Measurements from ENCODE around the gene MGAT5. TPM values are rescaled to one million over a fixed set of nuclear protein-coding genes. Genes with fewer than 3 reads are reported as not detected.

Gene MGAT5
- total RNA-seq, 4 donors from 2014 or later, result 16.3 to 37.8 (median 32.5) TPM

DNA sequence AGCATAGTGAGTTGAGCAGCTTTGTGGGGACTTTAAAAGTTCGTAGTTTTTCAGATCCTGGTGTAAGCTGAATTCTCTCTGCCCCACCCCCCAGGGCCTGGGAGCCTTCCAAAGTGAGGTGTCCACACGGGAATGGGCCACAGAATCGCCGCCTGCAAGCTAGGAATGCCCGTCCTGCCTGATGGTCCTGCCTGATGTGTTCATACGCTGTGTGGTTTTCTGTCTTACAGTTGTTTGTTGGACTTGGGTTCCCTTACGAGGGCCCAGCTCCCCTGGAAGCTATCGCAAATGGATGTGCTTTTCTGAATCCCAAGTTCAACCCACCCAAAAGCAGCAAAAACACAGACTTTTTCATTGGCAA, 158.7 kb downstream of the MGAT5 start:
- TF ChIP-seq, protein P1, sequence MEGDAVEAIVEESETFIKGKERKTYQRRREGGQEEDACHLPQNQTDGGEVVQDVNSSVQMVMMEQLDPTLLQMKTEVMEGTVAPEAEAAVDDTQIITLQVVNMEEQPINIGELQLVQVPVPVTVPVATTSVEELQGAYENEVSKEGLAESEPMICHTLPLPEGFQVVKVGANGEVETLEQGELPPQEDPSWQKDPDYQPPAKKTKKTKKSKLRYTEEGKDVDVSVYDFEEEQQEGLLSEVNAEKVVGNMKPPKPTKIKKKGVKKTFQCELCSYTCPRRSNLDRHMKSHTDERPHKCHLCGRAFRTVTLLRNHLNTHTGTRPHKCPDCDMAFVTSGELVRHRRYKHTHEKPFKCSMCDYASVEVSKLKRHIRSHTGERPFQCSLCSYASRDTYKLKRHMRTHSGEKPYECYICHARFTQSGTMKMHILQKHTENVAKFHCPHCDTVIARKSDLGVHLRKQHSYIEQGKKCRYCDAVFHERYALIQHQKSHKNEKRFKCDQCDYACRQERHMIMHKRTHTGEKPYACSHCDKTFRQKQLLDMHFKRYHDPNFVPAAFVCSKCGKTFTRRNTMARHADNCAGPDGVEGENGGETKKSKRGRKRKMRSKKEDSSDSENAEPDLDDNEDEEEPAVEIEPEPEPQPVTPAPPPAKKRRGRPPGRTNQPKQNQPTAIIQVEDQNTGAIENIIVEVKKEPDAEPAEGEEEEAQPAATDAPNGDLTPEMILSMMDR (IDR thresholded peaks at IDR 0.05), result no peak
- TF ChIP-seq POLR2A (IDR thresholded peaks at IDR 0.05), result no peak
- WGBS, 2 donors, result 83 to 89% methylated on average over 8 of the region's 8 CpGs
- intact Hi-C loops (cut with DNase I; ENCODE audit: low total_unique reads), result loop anchor here (10.0 kb wide), 1 partner anchor 298 kb away; no protein-coding TSS in a partner anchor
- DNase-seq (ENCODE audit: low spot score in 2 of 2), result no peak
- H3K4me3 ChIP-seq (ENCODE audit: low read depth, poor library complexity, severe bottlenecking), result no peak overlapping the region

DNA sequence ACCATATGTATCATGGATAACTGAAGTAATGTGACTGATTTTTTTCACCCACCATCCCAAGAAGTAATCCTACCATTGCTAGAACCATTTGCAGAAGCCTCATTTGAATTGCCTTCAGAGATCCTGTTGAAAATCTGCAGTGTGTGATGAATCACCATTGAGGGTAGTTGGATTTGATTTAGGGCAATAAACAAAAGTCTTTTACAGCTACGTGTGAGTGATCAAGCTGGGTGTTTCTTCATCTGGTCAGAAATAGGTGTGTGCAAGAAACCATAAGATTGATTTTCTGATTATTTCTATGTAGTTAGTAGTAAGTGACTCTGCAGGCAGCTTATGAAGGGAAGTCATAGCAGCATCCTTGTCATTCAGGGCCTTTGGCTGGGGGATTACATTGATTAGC, 159.6 kb downstream of the MGAT5 start:
- no peak for DNase-seq (ENCODE audit: low spot score in 2 of 2)
- TF ChIP-seq POLR2A (IDR thresholded peaks at IDR 0.05), result no peak
- TF ChIP-seq, protein P1 (IDR thresholded peaks at IDR 0.05), result no peak
- intact Hi-C loops (cut with DNase I; ENCODE audit: low total_unique reads), result loop anchor here (10.0 kb wide), 1 partner anchor 299 kb away; no protein-coding TSS in a partner anchor
- H3K4me3 ChIP-seq (ENCODE audit: low read depth, poor library complexity, severe bottlenecking), result no peak overlapping the region
- 70% methylated on average over 1 of the region's 1 CpG for WGBS, 2 donors

DNA sequence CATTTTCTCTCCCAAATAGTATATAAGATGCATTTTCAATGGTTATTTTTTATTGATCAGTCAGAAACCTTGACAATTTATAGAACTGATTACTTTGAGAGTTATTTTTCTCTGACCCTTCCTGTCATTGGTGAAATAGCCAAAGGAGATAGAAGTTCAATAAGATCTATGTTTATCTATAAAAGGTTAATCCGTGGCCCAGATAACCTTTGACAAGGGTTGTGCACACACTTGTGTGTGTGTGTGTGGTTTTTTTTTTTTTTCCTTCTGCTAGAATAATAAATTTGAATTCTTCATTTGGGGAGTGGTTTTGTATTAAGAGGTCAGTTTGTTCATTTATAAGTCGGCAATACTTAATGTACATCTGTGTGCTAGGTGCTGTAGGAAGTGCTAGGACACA, 160.0 kb downstream of the MGAT5 start:
- WGBS, 2 donors, result 76 to 95% methylated on average over 2 of the region's 2 CpGs
- intact Hi-C loops (cut with DNase I; ENCODE audit: low total_unique reads), result loop anchor here (10.0 kb wide), 1 partner anchor 299 kb away; no protein-coding TSS in a partner anchor
- no peak for TF ChIP-seq POLR2A (IDR thresholded peaks at IDR 0.05)
- TF ChIP-seq, protein P1 (IDR thresholded peaks at IDR 0.05), result no peak
- no peak overlapping the region for H3K4me3 ChIP-seq (ENCODE audit: low read depth, poor library complexity, severe bottlenecking)
- no peak for DNase-seq (ENCODE audit: low spot score in 2 of 2)

DNA sequence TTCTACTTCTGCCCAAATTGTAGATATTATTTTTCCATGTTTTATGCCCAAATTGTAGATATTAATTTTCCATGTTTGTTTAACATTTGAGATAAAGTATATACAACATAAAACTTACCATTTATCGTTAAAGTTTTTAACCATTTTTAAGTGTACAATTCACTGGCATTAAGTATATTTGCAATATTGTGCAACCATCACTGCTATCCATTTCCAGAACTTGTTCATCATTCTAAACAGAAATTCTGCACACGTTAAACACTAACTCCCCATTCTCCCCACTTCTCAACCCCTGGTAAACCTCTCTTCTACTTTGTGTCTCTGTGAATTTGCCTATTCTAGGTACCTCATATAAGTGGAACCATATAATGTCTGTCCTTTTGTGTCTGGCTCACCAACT, 162.1 kb downstream of the MGAT5 start:
- H3K4me3 ChIP-seq (ENCODE audit: low read depth, poor library complexity, severe bottlenecking), result no peak overlapping the region
- no peak for DNase-seq (ENCODE audit: low spot score in 2 of 2)
- intact Hi-C loops (cut with DNase I; ENCODE audit: low total_unique reads), result loop anchor here (10.0 kb wide), 1 partner anchor 301 kb away; no protein-coding TSS in a partner anchor
- TF ChIP-seq, protein P1 (IDR thresholded peaks at IDR 0.05), result no peak
- no peak for TF ChIP-seq POLR2A (IDR thresholded peaks at IDR 0.05)
- 90 to 95% methylated on average over 2 of the region's 2 CpGs for WGBS, 2 donors

DNA sequence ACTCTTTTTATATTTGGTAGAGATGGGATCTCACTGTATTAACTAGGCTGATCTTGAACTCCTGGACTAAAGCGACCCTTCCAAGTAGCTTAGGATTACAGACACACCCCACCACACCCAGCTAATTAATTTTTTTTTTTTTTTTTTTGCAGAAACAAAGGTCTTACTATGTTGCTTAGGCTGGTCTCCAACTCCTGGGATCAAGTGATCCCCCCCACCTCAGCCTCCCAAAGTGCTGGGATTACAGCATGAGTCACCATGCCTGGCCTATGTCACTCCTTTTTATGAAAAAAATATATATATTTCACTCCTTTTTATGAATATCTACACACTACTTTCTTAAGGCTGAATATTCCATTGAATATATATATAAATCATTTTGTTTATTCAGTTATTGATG, 162.8 kb downstream of the MGAT5 start:
- DNase-seq (ENCODE audit: low spot score in 2 of 2), result no peak
- 82 to 88% methylated on average over 1 of the region's 1 CpG for WGBS, 2 donors
- no peak overlapping the region for H3K4me3 ChIP-seq (ENCODE audit: low read depth, poor library complexity, severe bottlenecking)
- intact Hi-C loops (cut with DNase I; ENCODE audit: low total_unique reads), result loop anchor here (10.0 kb wide), 1 partner anchor 302 kb away; no protein-coding TSS in a partner anchor
- TF ChIP-seq, protein P1 (IDR thresholded peaks at IDR 0.05), result no peak
- TF ChIP-seq POLR2A (IDR thresholded peaks at IDR 0.05), result no peak
